ENCODE data around the gene TMEM231.

GRCh38 chr16:75506574-75506973 is 49.5 kb downstream of the TMEM231 start:
- TF ChIP-seq, protein P1, sequence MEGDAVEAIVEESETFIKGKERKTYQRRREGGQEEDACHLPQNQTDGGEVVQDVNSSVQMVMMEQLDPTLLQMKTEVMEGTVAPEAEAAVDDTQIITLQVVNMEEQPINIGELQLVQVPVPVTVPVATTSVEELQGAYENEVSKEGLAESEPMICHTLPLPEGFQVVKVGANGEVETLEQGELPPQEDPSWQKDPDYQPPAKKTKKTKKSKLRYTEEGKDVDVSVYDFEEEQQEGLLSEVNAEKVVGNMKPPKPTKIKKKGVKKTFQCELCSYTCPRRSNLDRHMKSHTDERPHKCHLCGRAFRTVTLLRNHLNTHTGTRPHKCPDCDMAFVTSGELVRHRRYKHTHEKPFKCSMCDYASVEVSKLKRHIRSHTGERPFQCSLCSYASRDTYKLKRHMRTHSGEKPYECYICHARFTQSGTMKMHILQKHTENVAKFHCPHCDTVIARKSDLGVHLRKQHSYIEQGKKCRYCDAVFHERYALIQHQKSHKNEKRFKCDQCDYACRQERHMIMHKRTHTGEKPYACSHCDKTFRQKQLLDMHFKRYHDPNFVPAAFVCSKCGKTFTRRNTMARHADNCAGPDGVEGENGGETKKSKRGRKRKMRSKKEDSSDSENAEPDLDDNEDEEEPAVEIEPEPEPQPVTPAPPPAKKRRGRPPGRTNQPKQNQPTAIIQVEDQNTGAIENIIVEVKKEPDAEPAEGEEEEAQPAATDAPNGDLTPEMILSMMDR (IDR thresholded peaks at IDR 0.05), result no peak
- no peak for TF ChIP-seq POLR2A (IDR thresholded peaks at IDR 0.05)
